Progenitor cell of endocrine pancreas (in vitro differentiated cells): ENCODE results near the gene TEX19. TPM values are rescaled to one million over a fixed set of nuclear protein-coding genes. Genes with fewer than 3 reads are reported as not detected.

Experiments used
- DNase-seq: peaks from one replicate; pipeline ENCODE4 v3.0.0; 2021; ENCODE audit warnings: low spot score; ENCODE audit not compliant: unreplicated experiment
- H3K27ac Mint-ChIP-seq: 2 replicates; pipeline ENCODE4 v1.8.0; 2021; ENCODE audit warnings: mild to moderate bottlenecking, moderate library complexity, mixed read lengths
- H3K27me3 Mint-ChIP-seq: 2 replicates; pipeline ENCODE4 v1.8.0; 2021; ENCODE audit warnings: mixed read lengths
- H3K36me3 Mint-ChIP-seq: 2 replicates; pipeline ENCODE4 v1.8.0; 2022; ENCODE audit warnings: mixed read lengths; ENCODE audit not compliant: insufficient read depth
- H3K4me1 Mint-ChIP-seq: 2 replicates; pipeline ENCODE4 v1.8.0; 2021; ENCODE audit warnings: low read depth, mixed read lengths
- H3K4me3 Mint-ChIP-seq: 2 replicates; pipeline ENCODE4 v1.8.0; 2021; ENCODE audit warnings: low read depth, mild to moderate bottlenecking, moderate library complexity, mixed read lengths
- H3K9me3 Mint-ChIP-seq: 2 replicates; pipeline ENCODE4 v1.8.0; 2021; ENCODE audit warnings: low read depth, mixed read lengths
- CTCF ChIP-seq: fragments of 200-600 bp; sonication (generic); IDR thresholded peaks from one replicate; pipeline ENCODE4 v1.5.0; 2021; ENCODE audit warnings: antibody characterized with exemption, mild to moderate bottlenecking; ENCODE audit not compliant: unreplicated experiment
- total RNA-seq: library from RNA; stranded (reverse); gene quantifications from 2 replicates; pipeline ENCODE4 v1.2.1, GENCODE V29; 2021

The TEX19 gene
- total RNA-seq, 1 donor from 2014 or later, result not detected

- H3K4me3 Mint-ChIP-seq, result no peak overlapping the region
- DNase-seq, result no peak
- no peaks in the 10 kb centered on the region for H3K4me1 Mint-ChIP-seq
- H3K36me3 Mint-ChIP-seq, result no peaks in the 10 kb centered on the region
- peaks cover 4% of the 10 kb centered on the region for H3K27me3 Mint-ChIP-seq
- no peak for TF ChIP-seq CTCF
- H3K27ac Mint-ChIP-seq, result no peak overlapping the region
- no peaks in the 10 kb centered on the region for H3K9me3 Mint-ChIP-seq
Observed at GRCh38 chr17:82388922-82389283, 29.9 kb downstream of the TEX19 start.

- Mint-ChIP-seq H3K4me3 (no peak overlapping the region), H3K27me3 (peaks cover 4% of the 10 kb centered on the region), H3K36me3 (no peaks in the 10 kb centered on the region), H3K27ac (no peak overlapping the region), H3K4me1 (no peaks in the 10 kb centered on the region), H3K9me3 (no peaks in the 10 kb centered on the region)
- no peak for TF ChIP-seq CTCF
- DNase-seq, result no peak
Observed at GRCh38 chr17:82389379-82389778, 30.3 kb downstream of the TEX19 start.

- H3K27ac Mint-ChIP-seq, result no peak overlapping the region
- no peak for DNase-seq
- no peak overlapping the region for H3K4me3 Mint-ChIP-seq
- no peaks in the 10 kb centered on the region for H3K4me1 Mint-ChIP-seq
- no peaks in the 10 kb centered on the region for H3K9me3 Mint-ChIP-seq
- no peaks in the 10 kb centered on the region for H3K36me3 Mint-ChIP-seq
- no peak for TF ChIP-seq CTCF
- H3K27me3 Mint-ChIP-seq, result peaks cover 4% of the 10 kb centered on the region
Observed at GRCh38 chr17:82390015-82390859, 31.2 kb downstream of the TEX19 start.

GRCh38 chr17:82390860-82391435 lies 31.9 kb downstream of the TEX19 start:
- no peaks in the 10 kb centered on the region for H3K9me3 Mint-ChIP-seq
- no peaks in the 10 kb centered on the region for H3K36me3 Mint-ChIP-seq
- no peak overlapping the region for H3K27ac Mint-ChIP-seq
- DNase-seq, result no peak
- H3K27me3 Mint-ChIP-seq, result peaks cover 4% of the 10 kb centered on the region
- H3K4me1 Mint-ChIP-seq, result no peaks in the 10 kb centered on the region
- no peak overlapping the region for H3K4me3 Mint-ChIP-seq
- no peak for TF ChIP-seq CTCF

- Mint-ChIP-seq H3K27me3 (peaks cover 4% of the 10 kb centered on the region), H3K4me1 (no peaks in the 10 kb centered on the region), H3K9me3 (no peaks in the 10 kb centered on the region), H3K4me3 (no peak overlapping the region), H3K27ac (no peak overlapping the region), H3K36me3 (no peaks in the 10 kb centered on the region)
- no peak for DNase-seq
- no peak for TF ChIP-seq CTCF
Observed at GRCh38 chr17:82391496-82392066, 32.5 kb downstream of the TEX19 start.
